ENCODE results near the gene CLDN6.

Gene CLDN6

GRCh38 chr16:3051494-3051893 is 33.5 kb upstream of the CLDN6 start:
- DNase-seq (ENCODE audit: low read depth): no peak

GRCh38 chr16:3051009-3051408 is 33.0 kb upstream of the CLDN6 start:
- no peak for DNase-seq (ENCODE audit: low read depth)

- DNase-seq (ENCODE audit: low read depth): no peak
Observed at GRCh38 chr16:3050487-3050886, 32.5 kb upstream of the CLDN6 start.

GRCh38 chr16:3049921-3050481 is 32.0 kb upstream of the CLDN6 start:
- DNase-seq (ENCODE audit: low read depth): no peak

GRCh38 chr16:3047387-3047720 is 29.4 kb upstream of the CLDN6 start:
- DNase-seq (ENCODE audit: low read depth): no peak

GRCh38 chr16:3046641-3047386 is 28.8 kb upstream of the CLDN6 start:
- DNase-seq (ENCODE audit: low read depth): no peak

- no peak for DNase-seq (ENCODE audit: low read depth)
Observed at GRCh38 chr16:3045758-3046640, 28.0 kb upstream of the CLDN6 start, which contains the start of gene MMP25. MMP25 (plus strand) TSS chr16:3046561; CDS start chr16:3046918, 357 bp downstream.

- no peak for DNase-seq (ENCODE audit: low read depth)
Observed at GRCh38 chr16:3044708-3045107, 26.7 kb upstream of the CLDN6 start.

- DNase-seq (ENCODE audit: low read depth): no peak
Observed at GRCh38 chr16:3042376-3042775, 24.4 kb upstream of the CLDN6 start.

GRCh38 chr16:3038896-3039295 is 20.9 kb upstream of the CLDN6 start:
- DNase-seq (ENCODE audit: low read depth): no peak

GRCh38 chr16:3038256-3038655 is 20.3 kb upstream of the CLDN6 start:
- DNase-seq (ENCODE audit: low read depth): no peak

GRCh38 chr16:3036726-3037315 is 18.8 kb upstream of the CLDN6 start, which contains the start of gene BICDL2:
BICDL2 (minus strand) TSS chr16:3036944; CDS start chr16:3035496, 1,448 bp downstream.
- DNase-seq (ENCODE audit: low read depth): no peak

GRCh38 chr16:3035972-3036725 is 18.2 kb upstream of the CLDN6 start:
- no peak for DNase-seq (ENCODE audit: low read depth)

- DNase-seq (ENCODE audit: low read depth): no peak
Observed at GRCh38 chr16:3035289-3035971, 17.4 kb upstream of the CLDN6 start.

- DNase-seq (ENCODE audit: low read depth): no peak
Observed at GRCh38 chr16:3032624-3033023, 14.6 kb upstream of the CLDN6 start.

GRCh38 chr16:3030222-3031212 is 12.5 kb upstream of the CLDN6 start:
- DNase-seq (ENCODE audit: low read depth): no peak

GRCh38 chr16:3029491-3030221 is 11.7 kb upstream of the CLDN6 start:
- DNase-seq (ENCODE audit: low read depth): peak; percentile 48

- no peak for DNase-seq (ENCODE audit: low read depth)
Observed at GRCh38 chr16:3028716-3029319, 10.8 kb upstream of the CLDN6 start.

All from iris pigment epithelial cell (primary cell).